RWPE1 (cell line): Measurements from ENCODE around the gene RHOXF2.
A peak's percentile ranks its signal among the peaks of the same experiment; 100 is the strongest.
"Not testable (repeated sequence)": the region's sequence is repeated elsewhere in the genome, so short reads cannot be mapped to it uniquely, and the experiment has no call there.

Source experiments
- CTCF ChIA-PET: fragments of 350-600 bp; sonication (Branson Sonifier 250); formaldehyde crosslinking; extraction: SDS; loops from one replicate; lab custom pipeline; 2021; lab: Yijun Ruan, JAX
- POLR2A ChIA-PET: fragments of 400-600 bp; formaldehyde crosslinking; extraction: SDS; loops from one replicate; lab custom pipeline; 2020; ENCODE audit warnings: antibody characterized with exemption; ENCODE audit not compliant: low non-redundant PET; lab: Yijun Ruan, JAX
- DNase-seq: peaks from one replicate; pipeline ENCODE4 v3.0.0; 2012; ENCODE audit warnings: low spot score
- H3K27ac ChIP-seq: fragments of 450-650 bp; 2 replicates; pipeline ENCODE4 v1.5.1; 2017
- TF ChIP-seq, protein P1 (sequence below): fragments of 450-650 bp; conservative IDR thresholded peaks from 2 replicates; pipeline ENCODE4 v1.5.1; 2017; ENCODE audit warnings: low read depth, mild to moderate bottlenecking

Gene RHOXF2

DNA sequence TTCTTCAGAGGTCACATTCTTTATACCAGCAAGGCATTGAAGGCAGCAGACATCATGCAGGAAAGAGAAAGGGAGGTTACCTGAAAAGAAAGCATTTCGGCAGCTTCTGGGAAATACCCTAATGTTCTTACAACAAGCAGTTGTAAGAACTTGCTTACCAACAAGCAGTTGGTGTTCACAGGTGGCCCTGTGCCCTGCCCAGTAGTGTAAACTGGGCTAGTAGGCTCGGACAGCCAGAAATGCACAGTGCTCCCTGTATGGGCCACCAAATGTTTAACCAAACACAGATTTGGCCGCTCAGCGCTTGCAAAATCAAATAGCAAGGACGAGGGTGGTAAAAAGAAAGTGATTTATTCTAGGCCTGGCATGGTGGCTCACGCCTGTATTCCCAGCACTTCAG lies 22.3 kb upstream of the RHOXF2 start:
- ChIA-PET CTCF (no interaction called here), POLR2A (no interaction called here)
- TF ChIP-seq, protein P1, sequence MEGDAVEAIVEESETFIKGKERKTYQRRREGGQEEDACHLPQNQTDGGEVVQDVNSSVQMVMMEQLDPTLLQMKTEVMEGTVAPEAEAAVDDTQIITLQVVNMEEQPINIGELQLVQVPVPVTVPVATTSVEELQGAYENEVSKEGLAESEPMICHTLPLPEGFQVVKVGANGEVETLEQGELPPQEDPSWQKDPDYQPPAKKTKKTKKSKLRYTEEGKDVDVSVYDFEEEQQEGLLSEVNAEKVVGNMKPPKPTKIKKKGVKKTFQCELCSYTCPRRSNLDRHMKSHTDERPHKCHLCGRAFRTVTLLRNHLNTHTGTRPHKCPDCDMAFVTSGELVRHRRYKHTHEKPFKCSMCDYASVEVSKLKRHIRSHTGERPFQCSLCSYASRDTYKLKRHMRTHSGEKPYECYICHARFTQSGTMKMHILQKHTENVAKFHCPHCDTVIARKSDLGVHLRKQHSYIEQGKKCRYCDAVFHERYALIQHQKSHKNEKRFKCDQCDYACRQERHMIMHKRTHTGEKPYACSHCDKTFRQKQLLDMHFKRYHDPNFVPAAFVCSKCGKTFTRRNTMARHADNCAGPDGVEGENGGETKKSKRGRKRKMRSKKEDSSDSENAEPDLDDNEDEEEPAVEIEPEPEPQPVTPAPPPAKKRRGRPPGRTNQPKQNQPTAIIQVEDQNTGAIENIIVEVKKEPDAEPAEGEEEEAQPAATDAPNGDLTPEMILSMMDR, result no peak
- no peak for DNase-seq
- H3K27ac ChIP-seq, result no peak overlapping the region

GRCh38 chrX:120136840-120137239 lies 21.6 kb upstream of the RHOXF2 start:
- TF ChIP-seq, protein P1, result no peak
- ChIA-PET CTCF (interaction anchor here (0.6 to 1.1 kb wide), 4 partner anchors 9 to 101 kb away, joined by 3 to 5 read pairs (median 3); no protein-coding TSS in a partner anchor), POLR2A (no interaction called here)
- DNase-seq, result no peak
- H3K27ac ChIP-seq, result no peak overlapping the region

DNA sequence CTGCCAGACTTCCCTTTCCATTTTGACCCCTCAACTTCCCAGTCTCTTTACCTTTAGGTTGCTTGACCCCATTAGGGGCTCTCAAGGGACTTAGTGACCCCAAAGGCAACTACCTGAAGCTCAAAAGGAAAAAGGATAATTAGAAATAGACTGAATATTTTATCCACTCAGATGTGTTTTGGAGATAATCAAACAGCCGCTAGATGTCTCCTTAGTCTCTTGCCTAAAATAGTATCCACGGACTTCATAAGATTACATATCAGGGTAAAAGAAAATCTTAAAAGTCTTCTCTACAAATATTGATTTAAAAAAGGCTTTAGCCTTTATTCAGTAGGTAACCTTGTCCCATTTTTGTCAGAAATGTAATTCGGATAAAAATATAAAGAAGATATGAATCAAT lies 21.0 kb upstream of the RHOXF2 start:
- POLR2A ChIA-PET, result no interaction called here

DNA sequence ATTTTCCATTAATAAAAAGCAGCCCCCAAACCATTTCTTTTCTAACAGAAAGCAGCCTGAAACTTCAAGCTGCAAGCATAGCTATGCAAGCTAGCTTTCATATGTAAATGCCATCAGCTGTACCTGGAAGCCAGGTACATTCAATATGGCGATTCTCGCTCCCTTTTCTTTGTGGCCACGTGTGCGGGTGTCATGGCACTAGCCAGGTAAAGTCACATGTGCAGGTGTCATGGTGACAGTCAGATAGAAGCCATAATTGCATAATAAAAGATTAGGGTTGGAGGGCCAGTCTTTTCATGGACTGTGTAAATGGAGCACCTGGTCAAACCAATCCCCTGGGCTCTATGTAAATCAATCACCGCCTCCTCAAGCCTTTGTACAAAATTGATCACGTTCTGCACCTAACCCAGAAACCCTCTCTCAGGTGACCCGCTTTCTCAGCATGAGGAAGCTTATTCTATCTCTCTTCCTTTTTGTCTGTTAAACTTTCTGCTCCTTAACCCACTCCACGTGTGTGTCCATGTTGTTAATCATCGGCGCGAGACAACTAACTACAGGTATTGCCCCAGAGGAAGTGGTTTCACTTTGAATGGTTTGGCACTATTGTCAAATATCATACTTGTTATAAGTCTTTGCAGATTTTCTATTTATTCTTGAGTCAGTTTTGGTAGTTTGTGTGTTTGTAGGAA lies 18.0 kb upstream of the RHOXF2 start:
- TF ChIP-seq, protein P1, result no peak
- ChIA-PET POLR2A (no interaction called here), CTCF (no interaction called here)
- no peak for DNase-seq
- H3K27ac ChIP-seq, result no peak overlapping the region

More for the DNA sequence above, 21.0 kb upstream of the RHOXF2 start:
- no peak overlapping the region for H3K27ac ChIP-seq
- no peak for DNase-seq
- CTCF ChIA-PET, result interaction anchor here (0.6 to 1.1 kb wide), 3 partner anchors 9 to 100 kb away, joined by 3 to 5 read pairs (median 3); no protein-coding TSS in a partner anchor
- TF ChIP-seq, protein P1, result peak; percentile 42

DNA sequence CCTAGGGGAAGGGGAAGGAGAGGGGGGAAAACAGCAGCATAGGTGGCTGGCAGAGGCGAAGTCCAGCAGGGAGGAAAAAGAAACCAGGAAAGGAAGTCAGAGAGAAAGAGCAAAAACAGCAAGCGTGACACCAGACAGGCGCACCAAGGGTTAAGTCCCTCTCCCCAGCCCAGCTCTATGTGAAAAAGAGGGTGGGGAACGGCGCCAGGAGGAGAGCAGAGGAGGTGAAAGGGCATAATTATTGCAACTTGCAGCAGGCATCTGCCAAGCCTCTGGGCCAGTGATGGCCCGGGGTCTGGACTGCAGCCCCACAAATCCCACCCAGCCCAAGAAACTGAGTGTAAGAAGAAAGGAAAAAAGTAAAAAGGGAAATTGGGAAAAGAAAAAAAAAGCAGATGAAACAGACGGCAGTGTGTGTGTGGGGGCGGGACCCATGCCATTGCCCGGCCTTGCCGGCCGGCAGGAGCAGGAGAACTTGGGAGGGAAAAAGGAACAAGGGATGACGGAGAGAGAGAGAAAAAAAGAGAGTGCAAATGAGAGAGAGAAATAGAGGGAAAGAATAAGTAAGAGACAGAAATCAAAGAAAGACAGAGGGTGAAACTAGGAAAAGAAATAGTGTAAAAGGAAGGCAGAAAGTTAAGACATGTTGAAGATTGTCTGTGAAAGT lies 14.1 kb upstream of the RHOXF2 start:
- ChIA-PET POLR2A (no interaction called here), CTCF (no interaction called here)
- DNase-seq, result no peak
- TF ChIP-seq, protein P1, result no peak
- no peak overlapping the region for H3K27ac ChIP-seq

DNA sequence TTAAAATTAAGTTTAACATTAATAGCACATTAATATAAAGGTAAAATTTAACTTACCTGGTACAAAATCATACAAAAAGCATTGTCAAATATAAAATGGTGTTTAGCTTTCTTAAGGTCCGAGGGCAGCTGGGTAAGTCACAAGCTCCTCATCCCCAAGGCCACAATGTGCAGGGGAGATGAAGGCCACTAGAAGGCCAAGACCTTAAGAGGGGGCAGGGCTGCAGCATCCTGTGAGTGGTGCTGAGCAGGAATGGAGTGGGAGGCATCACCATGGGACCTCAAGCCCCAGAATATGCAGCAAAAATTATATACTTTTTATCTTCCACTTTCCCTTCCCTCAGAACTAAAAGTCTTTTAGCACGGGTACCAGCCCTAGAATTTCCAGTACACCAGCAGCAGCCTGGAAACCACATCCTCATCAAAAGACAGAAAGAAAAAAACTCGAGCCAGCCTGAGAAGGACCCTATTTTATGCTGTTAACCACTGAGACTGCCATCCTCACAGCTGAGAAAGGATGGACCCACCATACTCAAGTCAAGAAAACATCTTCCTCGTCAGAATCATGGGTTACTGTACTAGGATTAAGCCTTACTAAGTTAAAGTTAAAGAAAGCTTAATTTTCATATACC lies 13.0 kb upstream of the RHOXF2 start:
- TF ChIP-seq, protein P1, result no peak
- DNase-seq, result no peak
- CTCF ChIA-PET, result no interaction called here
- POLR2A ChIA-PET, result no interaction called here
- no peak overlapping the region for H3K27ac ChIP-seq

DNA sequence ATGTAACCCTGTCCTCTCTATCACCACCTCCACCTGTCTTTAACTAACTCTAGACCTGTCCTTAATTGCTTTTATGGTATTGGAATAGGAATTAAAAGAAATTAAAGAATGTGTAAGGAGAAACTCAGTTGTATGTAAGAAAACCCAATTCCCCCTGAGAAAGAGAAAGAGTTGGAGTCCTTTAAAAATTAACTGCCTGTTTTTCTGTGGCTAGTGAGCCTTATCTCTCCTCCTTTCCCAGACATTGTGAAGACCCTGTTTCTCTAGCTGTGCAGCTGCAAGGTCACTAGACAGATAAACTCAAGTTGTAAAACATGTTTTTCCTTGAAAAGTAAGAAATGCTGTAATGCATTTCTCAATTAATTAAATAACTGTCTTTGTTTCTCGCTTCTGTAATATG lies 12.1 kb upstream of the RHOXF2 start:
- CTCF ChIA-PET, DNase-seq, H3K27ac ChIP-seq, POLR2A ChIA-PET: not testable (repeated sequence)
